Measurements from ENCODE around the gene KDM1A. TPM values are rescaled to one million over a fixed set of nuclear protein-coding genes. Genes with fewer than 3 reads are reported as not detected.
A peak's percentile ranks its signal among the peaks of the same experiment; 100 is the strongest.

Gene KDM1A
- total RNA-seq, 4 donors from 2014 or later = 37.8 to 64.1 (median 62.3) TPM

DNA sequence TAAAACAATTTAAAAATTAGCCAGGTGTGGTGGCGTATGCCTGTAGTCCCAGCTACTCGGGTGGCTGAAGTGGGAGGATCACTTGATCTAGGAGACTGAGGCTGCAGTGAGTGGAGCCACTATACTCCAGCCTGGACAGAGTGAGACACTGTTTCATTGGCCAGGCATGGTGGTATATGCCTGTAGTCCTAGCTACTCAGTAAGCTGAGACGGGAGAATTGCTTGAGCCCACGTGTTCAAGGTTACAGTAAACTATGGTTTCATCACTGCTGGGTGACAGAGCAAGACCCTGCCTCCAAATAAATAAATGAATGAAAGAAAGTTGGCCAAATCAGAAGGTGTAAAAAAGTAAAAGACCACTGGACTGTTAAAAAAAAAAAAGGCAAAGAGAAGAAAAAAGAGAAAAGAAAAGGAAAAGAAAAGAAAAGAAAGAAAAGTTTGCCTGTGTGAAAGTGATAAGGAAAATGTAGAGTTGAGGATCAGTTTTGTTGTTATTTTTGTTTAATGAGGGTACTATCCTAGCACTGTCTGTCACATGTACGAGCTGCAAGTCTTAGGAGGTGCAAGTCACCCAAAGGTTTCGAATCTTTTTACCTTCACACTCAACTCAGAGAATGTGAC is 97.1 kb downstream of the KDM1A start:
- no peak for TF ChIP-seq POLR2A (IDR thresholded peaks at IDR 0.05)
- TF ChIP-seq, protein P1, sequence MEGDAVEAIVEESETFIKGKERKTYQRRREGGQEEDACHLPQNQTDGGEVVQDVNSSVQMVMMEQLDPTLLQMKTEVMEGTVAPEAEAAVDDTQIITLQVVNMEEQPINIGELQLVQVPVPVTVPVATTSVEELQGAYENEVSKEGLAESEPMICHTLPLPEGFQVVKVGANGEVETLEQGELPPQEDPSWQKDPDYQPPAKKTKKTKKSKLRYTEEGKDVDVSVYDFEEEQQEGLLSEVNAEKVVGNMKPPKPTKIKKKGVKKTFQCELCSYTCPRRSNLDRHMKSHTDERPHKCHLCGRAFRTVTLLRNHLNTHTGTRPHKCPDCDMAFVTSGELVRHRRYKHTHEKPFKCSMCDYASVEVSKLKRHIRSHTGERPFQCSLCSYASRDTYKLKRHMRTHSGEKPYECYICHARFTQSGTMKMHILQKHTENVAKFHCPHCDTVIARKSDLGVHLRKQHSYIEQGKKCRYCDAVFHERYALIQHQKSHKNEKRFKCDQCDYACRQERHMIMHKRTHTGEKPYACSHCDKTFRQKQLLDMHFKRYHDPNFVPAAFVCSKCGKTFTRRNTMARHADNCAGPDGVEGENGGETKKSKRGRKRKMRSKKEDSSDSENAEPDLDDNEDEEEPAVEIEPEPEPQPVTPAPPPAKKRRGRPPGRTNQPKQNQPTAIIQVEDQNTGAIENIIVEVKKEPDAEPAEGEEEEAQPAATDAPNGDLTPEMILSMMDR (IDR thresholded peaks at IDR 0.05) = no peak
- H3K27ac ChIP-seq = no peak overlapping the region
- WGBS, 2 donors = 88 to 89% methylated on average over 5 to 6 of the region's 6 CpGs

DNA sequence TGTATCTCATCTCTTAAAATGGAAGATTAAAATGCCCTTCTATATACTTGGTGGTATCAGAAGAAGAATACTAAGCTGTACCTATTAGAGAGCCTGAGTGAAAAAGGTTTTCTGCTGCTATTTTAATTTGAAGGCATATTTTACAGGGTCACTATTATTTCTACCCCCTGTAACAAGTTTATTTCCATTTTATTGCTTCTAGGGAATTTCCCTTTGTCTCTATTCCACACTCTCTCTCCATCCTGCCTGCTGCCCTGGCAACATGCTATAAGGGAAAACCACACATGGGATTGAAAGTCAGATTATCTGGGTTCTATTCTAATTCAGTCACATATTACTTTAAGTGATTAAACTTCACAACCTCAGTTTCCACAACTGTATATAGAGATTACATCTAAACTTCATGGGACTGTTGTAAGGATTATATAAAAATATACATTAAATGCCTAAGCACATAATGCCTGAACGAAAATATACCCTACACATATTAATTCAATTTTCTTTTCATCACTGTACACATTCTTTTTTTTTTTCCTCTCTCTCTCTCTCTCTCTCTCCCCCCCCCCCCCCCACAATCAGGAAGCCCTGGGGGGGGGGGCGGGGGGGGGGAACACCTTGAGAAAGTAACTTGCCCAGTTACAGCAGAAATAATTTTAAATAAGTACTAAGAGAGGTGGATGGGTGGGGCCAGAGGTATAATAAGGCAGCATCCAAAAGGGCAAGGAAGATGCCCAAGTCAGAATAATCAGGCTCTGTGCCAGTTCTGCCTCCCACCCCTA is 97.8 kb downstream of the KDM1A start:
- DNase-seq = no peak
- H3K27ac ChIP-seq = no peak overlapping the region
- H3K36me3 ChIP-seq = no peaks in the 10 kb centered on the region
- intact Hi-C loops (cut with DNase I) = no loop called here
- WGBS, 2 donors = 71 to 82% methylated on average over 1 of the region's 2 CpGs
- no peaks in the 10 kb centered on the region for H3K27me3 ChIP-seq
- TF ChIP-seq, protein P1 (IDR thresholded peaks at IDR 0.05) = no peak
- no peak for TF ChIP-seq POLR2A (IDR thresholded peaks at IDR 0.05)
- H3K4me3 ChIP-seq = no peak overlapping the region
- H3K4me1 ChIP-seq = peaks cover 18 to 94% (median 37%) of the 10 kb centered on the region in 3 donors
- H3K9me3 ChIP-seq = no peaks in the 10 kb centered on the region

More for the DNA sequence above, 97.1 kb downstream of the KDM1A start:
- H3K4me1 ChIP-seq = peaks cover 17 to 94% (median 36%) of the 10 kb centered on the region in 3 donors
- no peaks in the 10 kb centered on the region for H3K36me3 ChIP-seq
- intact Hi-C loops (cut with DNase I) = no loop called here
- no peak for DNase-seq
- no peaks in the 10 kb centered on the region for H3K9me3 ChIP-seq
- H3K4me3 ChIP-seq = no peak overlapping the region
- no peaks in the 10 kb centered on the region for H3K27me3 ChIP-seq

DNA sequence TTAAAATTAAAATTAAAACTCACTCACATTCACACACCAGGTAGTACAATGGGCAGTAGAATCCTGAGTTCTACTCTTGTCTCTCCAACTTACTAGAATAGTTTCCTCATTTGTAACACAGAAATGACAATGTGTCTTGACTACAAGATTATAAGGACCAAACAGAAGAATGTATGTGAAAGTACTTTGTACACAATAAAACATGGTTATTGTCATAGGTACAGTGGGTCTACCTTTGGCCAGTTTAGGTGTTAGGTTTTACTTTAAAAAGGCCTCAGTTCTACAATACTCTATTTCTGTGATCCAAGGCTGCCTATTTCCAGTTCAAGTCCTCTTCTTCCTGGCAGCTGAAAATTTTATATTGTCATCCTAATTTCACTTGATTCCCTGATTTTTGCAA is 99.1 kb downstream of the KDM1A start:
- TF ChIP-seq, protein P1 (IDR thresholded peaks at IDR 0.05) = no peak
- TF ChIP-seq POLR2A (IDR thresholded peaks at IDR 0.05) = no peak
- DNase-seq = no peak
- peak overlapping the region in 2 of 4 donors; percentile 48 to 64 for H3K27ac ChIP-seq
- H3K4me3 ChIP-seq = no peak overlapping the region
- no peaks in the 10 kb centered on the region for H3K27me3 ChIP-seq
- no peaks in the 10 kb centered on the region for H3K9me3 ChIP-seq
- H3K4me1 ChIP-seq = peaks cover 29 to 95% (median 46%) of the 10 kb centered on the region in 3 donors
- H3K36me3 ChIP-seq = no peaks in the 10 kb centered on the region
- intact Hi-C loops (cut with DNase I) = no loop called here

DNA sequence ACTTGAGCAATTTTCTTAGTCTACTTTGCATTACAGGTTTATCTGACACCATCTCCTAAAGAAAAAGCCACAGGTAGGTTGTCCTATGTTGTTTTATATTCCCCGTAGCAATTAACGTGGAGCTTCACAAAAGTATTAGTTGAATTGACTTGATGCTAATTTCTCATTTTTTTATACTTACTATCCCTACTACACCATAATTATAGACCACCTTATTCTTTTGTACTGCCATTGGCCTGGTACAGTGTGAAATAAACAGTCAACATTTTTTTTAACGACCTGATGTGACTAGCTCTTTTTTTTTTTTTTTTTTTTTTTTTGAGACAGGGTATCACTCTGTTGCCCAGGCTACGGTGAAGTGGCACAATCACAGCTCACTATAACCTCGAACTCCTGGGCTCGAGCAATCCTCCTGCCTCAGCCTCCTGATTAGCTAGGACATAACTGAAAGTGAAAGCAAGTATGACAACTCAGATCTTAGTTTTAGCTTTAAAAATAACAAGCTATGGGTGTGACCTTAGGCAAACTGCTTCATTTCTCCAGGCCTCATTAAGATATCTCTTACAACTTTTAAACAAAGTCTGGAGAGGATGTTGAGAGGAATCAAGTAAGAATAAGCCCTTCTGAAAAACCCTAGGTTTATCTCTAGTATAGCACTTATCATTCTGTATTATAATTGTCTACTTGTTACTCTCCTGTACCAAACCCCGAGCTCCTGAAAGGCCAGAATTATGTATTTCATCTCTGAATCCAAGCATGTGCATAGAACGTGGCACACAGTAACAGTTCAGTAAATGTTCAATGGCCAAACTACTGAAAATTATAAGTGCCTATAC is 99.9 kb downstream of the KDM1A start:
- H3K4me1 ChIP-seq = peaks cover 26 to 95% (median 52%) of the 10 kb centered on the region in 3 donors
- no peak for DNase-seq
- H3K27ac ChIP-seq = peak overlapping the region; percentile 12 to 65 (median 56)
- 60 to 68% methylated on average over 8 of the region's 8 CpGs for WGBS, 2 donors
- no peaks in the 10 kb centered on the region for H3K27me3 ChIP-seq
- TF ChIP-seq POLR2A (IDR thresholded peaks at IDR 0.05) = no peak
- TF ChIP-seq, protein P1 (IDR thresholded peaks at IDR 0.05) = no peak
- intact Hi-C loops (cut with DNase I) = no loop called here
- H3K36me3 ChIP-seq = no peaks in the 10 kb centered on the region
- peak overlapping the region in 2 of 4 donors; percentile 1 to 45 for H3K4me3 ChIP-seq
- no peaks in the 10 kb centered on the region for H3K9me3 ChIP-seq

All from esophagus squamous epithelium (tissue), 5 donors.